Endothelial cell of umbilical vein (primary cell): ENCODE results near the gene FALEC. TPM values are rescaled to one million over a fixed set of nuclear protein-coding genes. Genes with fewer than 3 reads are reported as not detected.

ENCODE experiments used
- BruUV-seq: library from RNA; stranded (reverse); fragments of 400-500 nt; replicated peaks from 2 replicates; lab custom pipeline; 2021; lab: Mats Ljungman, UMichigan
- CTCF ChIA-PET: fragments of 300-600, 350-600 bp; sonication (Branson Sonifier 250); formaldehyde crosslinking; loops from one replicate; lab custom pipeline; 2021; ENCODE audit warnings: antibody characterized with exemption, inconsistent platforms; lab: Charles Lee
- POLR2A ChIA-PET: fragments of 300-600, 350-600 bp; sonication (Branson Sonifier 250); formaldehyde crosslinking; loops from one replicate; lab custom pipeline; 2021; ENCODE audit warnings: antibody characterized with exemption, inconsistent platforms; lab: Charles Lee
- DNase-seq: peaks from one replicate; pipeline ENCODE4 v3.0.0-alpha.2; 2011; ENCODE audit warnings: low read depth, low spot score
- FAIRE-seq: peaks from 2 replicates; lab custom pipeline; 2011; peaks lifted over from hg19 to GRCh38; lab: Jason Lieb, UNC
- H2AFZ ChIP-seq: 2 replicates; pipeline ENCODE4 v1.6.0; 2012; ENCODE audit warnings: low read depth, low read length, control low read depth, inconsistent platforms
- H3K27ac ChIP-seq: 2 replicates; pipeline ENCODE4 v1.5.1; 2011; ENCODE audit warnings: low read depth, mild to moderate bottlenecking, control low read depth, low read length, moderate library complexity; ENCODE audit not compliant: insufficient read depth
- H3K27me3 ChIP-seq, 2 experiments: 2 replicates each; pipeline versions ENCODE4 v1.6.0 to v1.6.1; 2011; ENCODE audit warnings: low read length in 2 of 2, mixed read lengths in 1 of 2; ENCODE audit not compliant: control insufficient read depth in 2 of 2, insufficient read depth in 2 of 2
- H3K36me3 ChIP-seq, 2 experiments: 2 replicates in 1 of 2; 3 replicates in 1 of 2; pipeline ENCODE4 v1.5.1; 2011; ENCODE audit warnings: low read length in 2 of 2, mild to moderate bottlenecking in 1 of 2, moderate library complexity in 1 of 2; ENCODE audit not compliant: control insufficient read depth in 2 of 2, insufficient read depth in 2 of 2; ENCODE audit errors: extremely low read depth in 1 of 2
- H3K4me1 ChIP-seq: 3 replicates; pipeline ENCODE4 v1.5.1; 2011; ENCODE audit warnings: mild to moderate bottlenecking, low read length; ENCODE audit not compliant: control insufficient read depth, insufficient read depth; ENCODE audit errors: extremely low read depth
- H3K4me2 ChIP-seq: 2 replicates; pipeline ENCODE4 v1.6.1; 2011; ENCODE audit warnings: low read length, control low read depth, mixed read lengths; ENCODE audit not compliant: insufficient read depth
- H3K4me3 ChIP-seq, 3 experiments: fragments of 200-600 bp in 1 of 3; sonication (generic), shearing (Covaris generic) in 1 of 3; replicated peaks in 1 of 3; 2 replicates each; pipeline ENCODE4 v1.5.1; 2011 to 2016; ENCODE audit warnings: control low read depth in 3 of 3, low read length in 3 of 3, mild to moderate bottlenecking in 2 of 3, inconsistent platforms in 1 of 3, low read depth in 1 of 3, moderate library complexity in 1 of 3; ENCODE audit not compliant: insufficient read depth in 1 of 3
- H3K79me2 ChIP-seq: 2 replicates; pipeline ENCODE4 v1.6.0; 2012; ENCODE audit warnings: low read length, inconsistent platforms; ENCODE audit not compliant: control insufficient read depth, insufficient read depth
- H3K9ac ChIP-seq: replicated peaks from 2 replicates; pipeline ENCODE3; 2011; ENCODE audit warnings: low read length, control low read depth; ENCODE audit not compliant: insufficient read depth; ENCODE audit errors: extremely low read depth
- H3K9me1 ChIP-seq: replicated peaks from 3 replicates; pipeline ENCODE4 v1.6.0; 2011; ENCODE audit warnings: mild to moderate bottlenecking, low read length; ENCODE audit not compliant: control insufficient read depth, insufficient read depth; ENCODE audit errors: extremely low read depth
- H3K9me3 ChIP-seq: replicated peaks from 2 replicates; pipeline ENCODE4 v1.5.1; 2012; ENCODE audit warnings: low read length, inconsistent platforms; ENCODE audit not compliant: control insufficient read depth, insufficient read depth
- H4K20me1 ChIP-seq: replicated peaks from 2 replicates; pipeline ENCODE3; 2011; ENCODE audit warnings: mild to moderate bottlenecking, low read length; ENCODE audit not compliant: control insufficient read depth, insufficient read depth; ENCODE audit errors: extremely low read depth
- CTCF ChIP-seq, 2 donors: IDR thresholded peaks; 1 replicate in 1 of 2; 2 replicates in 1 of 2; pipeline ENCODE4 v1.5.1; 2011; ENCODE audit warnings: low read length in 2 of 2, mild to moderate bottlenecking in 2 of 2, moderate library complexity in 2 of 2, control low read depth in 1 of 2, inconsistent platforms in 1 of 2, low read depth in 1 of 2; ENCODE audit not compliant: insufficient read depth in 1 of 2; ENCODE audit errors: extremely low read depth in 1 of 2
- FOS ChIP-seq: IDR thresholded peaks from 2 replicates; pipeline ENCODE4 v1.6.1; 2011; ENCODE audit warnings: mild to moderate bottlenecking, low read length, moderate library complexity, borderline replicate concordance; ENCODE audit not compliant: insufficient read depth
- POLR2AphosphoS5 ChIP-seq: IDR thresholded peaks from 2 replicates; pipeline ENCODE4 v1.6.1; 2012; ENCODE audit warnings: low read depth, mild to moderate bottlenecking, control low read depth, low read length, moderate library complexity; ENCODE audit not compliant: insufficient read depth
- dilution Hi-C: fragments of 300-500 bp; cut with MboI; formaldehyde crosslinking; loops from one replicate; pipeline ENCODE4 v1.15.0; 2019; ENCODE audit warnings: low sequenced_read_pairs; ENCODE audit not compliant: extremely low pct_ligation_motif_present
- intact Hi-C: fragments of 100-400 bp; cut with micrococcal nuclease; formaldehyde crosslinking; loops from one replicate; pipeline ENCODE4 v1.10.0; 2022
- polyA plus RNA-seq, 4 experiments: library from polyadenylated mRNA; depleted of rRNA in 3 of 4; stranded (reverse) in 3 of 4; unstranded in 1 of 4; fragments of >200 nt; gene quantifications; 2 replicates each; pipeline versions ENCODE4 v1.2.1 to v1.2.3, GENCODE V29; 2011 to 2012; ENCODE audit warnings: missing spikeins in 1 of 4
- total RNA-seq: library from RNA; stranded (reverse); gene quantifications from 2 replicates; pipeline ENCODE4 v1.2.3, GENCODE V29; 2021

FALEC gene
- total and polyA plus RNA-seq, 2 donors (not counting 3 experiments of a cell fraction or from before 2014, with no cell fraction given) = not detected

- ChIA-PET POLR2A (interaction anchor here (0.6 to 3.7 kb wide), 3 partner anchors 10 to 19 kb away, joined by 6 to 37 read pairs (median 6); partner anchors contain the start of gene MCL1), CTCF (interaction anchor here (0.6 to 13.9 kb wide), 7 partner anchors 9 to 244 kb away, joined by 3 to 288 read pairs (median 9); partner anchors contain the start of genes ENSA and MCL1)
- no peak for DNase-seq
- Histone ChIP-seq H3K27ac (peak overlapping the region; percentile 84), H2AFZ (no peak overlapping the region), H4K20me1 (no peaks in the 10 kb centered on the region), H3K9me3 (no peaks in the 10 kb centered on the region), H3K9me1 (no peaks in the 10 kb centered on the region), H3K79me2 (peaks cover 23% of the 10 kb centered on the region), H3K9ac (peak overlapping the region; percentile 33), H3K4me1 (peaks cover 45% of the 10 kb centered on the region), H3K4me3 (no peak overlapping the region), H3K27me3 (no peaks in the 10 kb centered on the region), H3K4me2 (peak overlapping the region; percentile 12), H3K36me3 (peaks cover 3 to 10% of the 10 kb centered on the region in 2 experiments)
- intact Hi-C loops (loop anchor here (2.0 kb wide), 1 partner anchor 60 kb away; the partner anchor contains the start of gene ENSA), dilution Hi-C loops (no loop called here)
- FAIRE-seq = no peak
- TF ChIP-seq FOS = no peak
- peak; percentile 64 for TF ChIP-seq POLR2AphosphoS5
- TF ChIP-seq CTCF (IDR thresholded peaks at IDR 0.05; ENCODE audit: extremely low read depth in 1 of 2, insufficient read depth in 1 of 2, low read depth in 1 of 2, low read length in 2 of 2) = no peak
- BruUV-seq = TSS peak; percentile 79
Observed at GRCh38 chr1:150568594-150568966, 53.0 kb downstream of the FALEC start.
